ENCODE measurements around the gene DPM3.
A peak's percentile ranks its signal among the peaks of the same experiment; 100 is the strongest.

The DPM3 gene

GRCh38 chr1:155092131-155092530, 48.2 kb downstream of the DPM3 start:
- no peak for DNase-seq

- peak; percentile 84 for DNase-seq
Observed at GRCh38 chr1:155091071-155092051, 49.0 kb downstream of the DPM3 start.

Measured in CD4-positive, alpha-beta T cell treated with Interleukin-6 for 4 hours (primary cell).